Stimulated activated CD8-positive, alpha-beta memory T cell treated with anti-CD3 and anti-CD28 coated beads, Interleukin-15, amount 100 ng/mL, for 24 hours (primary cell): ENCODE results near the gene PPIP5K2.
A peak's percentile ranks its signal among the peaks of the same experiment; 100 is the strongest.
"Not testable (repeated sequence)": the region's sequence is repeated elsewhere in the genome, so short reads cannot be mapped to it uniquely, and the experiment has no call there.

ENCODE experiments used
- DNase-seq: peaks from one replicate; pipeline ENCODE4 v3.0.0-alpha.2; 2020; ENCODE audit warnings: low read depth

The PPIP5K2 gene

DNA sequence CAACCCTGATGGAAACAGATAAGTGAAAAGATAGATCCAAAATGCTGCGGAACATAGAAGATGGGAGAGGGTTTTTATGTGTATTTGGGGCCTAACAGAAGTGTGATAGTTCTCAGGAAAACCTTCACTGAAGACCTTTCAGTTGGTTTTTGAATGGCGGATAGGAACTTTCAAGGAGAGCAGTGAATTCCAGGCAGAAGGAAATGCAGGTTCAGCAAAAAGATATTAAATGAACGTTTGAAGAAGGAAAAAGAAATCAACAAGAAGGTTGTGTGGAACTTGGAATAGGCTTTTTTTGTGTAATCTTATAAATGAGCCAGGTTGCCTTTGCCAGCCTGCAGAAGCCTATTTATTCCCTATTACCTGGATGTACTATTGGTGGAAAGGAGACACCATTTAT, 2.1 kb downstream of the PPIP5K2 start:
- DNase-seq: no peak

DNA sequence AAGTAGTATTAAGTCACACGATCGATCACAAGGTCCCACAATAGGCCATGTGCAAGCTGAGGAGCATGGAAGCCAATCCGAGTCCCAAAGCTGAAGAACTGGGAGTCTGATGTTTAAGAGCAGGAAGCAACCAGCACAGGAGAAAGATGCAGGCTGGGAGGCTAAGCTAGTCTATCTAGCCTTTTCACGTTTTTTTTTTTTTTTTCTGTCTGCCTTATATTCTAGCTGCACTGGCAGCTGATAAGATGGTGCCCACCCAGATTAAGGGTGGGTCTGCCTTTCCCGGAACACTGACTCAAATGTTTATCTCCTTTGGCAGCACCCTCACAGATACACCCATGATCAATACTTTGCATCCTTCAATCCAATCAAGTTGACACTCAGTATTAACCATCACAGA, 6.5 kb downstream of the PPIP5K2 start:
- DNase-seq: no peak

DNA sequence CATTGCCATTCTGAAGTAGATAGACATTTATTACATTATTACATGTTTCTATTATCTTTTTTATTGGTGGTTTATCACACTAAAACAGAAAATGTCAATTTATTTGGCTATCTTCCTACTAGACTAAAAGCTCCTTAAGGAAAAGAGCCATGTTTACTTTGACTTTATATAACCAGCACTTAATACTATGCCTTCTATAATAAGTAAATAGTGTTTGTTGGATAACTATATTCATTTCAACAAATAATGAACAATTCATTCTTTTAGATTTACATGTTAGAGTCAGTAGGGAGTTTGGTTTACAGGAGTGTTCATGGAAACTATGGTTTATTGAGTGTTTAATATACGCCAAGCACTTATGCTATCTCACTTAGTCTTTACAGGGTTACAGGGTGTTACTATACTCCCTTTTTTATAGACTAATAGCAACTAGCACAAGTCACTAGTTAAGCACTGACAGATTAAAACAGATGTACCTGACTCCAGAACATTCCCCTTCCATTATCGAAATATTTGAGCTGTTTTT, 7.3 kb downstream of the PPIP5K2 start:
- DNase-seq: no peak

DNA sequence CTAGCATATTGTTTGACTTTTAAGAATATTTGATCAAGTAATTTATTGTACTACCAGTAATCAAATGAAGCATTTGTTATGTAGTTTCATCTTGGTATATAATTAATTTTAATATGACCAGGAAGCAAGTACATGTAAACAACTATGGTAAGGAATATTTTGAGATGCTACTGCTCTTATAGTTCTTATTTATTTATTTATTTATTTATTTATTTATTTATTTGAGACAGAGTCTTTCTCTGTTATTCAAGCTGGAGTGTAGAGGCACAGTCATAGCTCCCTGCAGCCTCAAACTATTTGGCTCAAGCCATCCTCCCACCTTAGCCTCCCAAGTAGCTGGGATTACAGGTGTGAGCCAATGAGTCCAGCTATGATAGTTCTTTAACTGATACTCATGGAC, 8.1 kb downstream of the PPIP5K2 start:
- no peak for DNase-seq

DNA sequence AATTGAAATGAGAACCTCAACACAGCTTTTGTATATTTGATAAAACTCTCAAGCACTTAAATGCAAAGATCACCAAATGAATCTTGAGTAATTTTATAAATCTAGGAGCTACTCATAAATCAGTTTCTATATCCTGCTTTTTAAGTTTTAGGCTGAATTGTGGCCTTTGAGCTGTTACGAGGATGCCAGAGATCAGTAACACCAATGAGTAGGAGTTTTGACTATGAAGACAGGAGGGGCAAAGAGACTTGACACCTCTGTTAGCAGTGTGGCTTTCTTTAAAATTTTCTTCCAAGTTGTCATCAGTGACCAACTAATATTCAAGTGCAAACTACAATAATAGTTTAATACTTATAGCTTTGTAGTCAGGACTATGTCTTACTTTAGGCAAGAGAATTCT, 12.6 kb downstream of the PPIP5K2 start:
- DNase-seq: no peak

DNA sequence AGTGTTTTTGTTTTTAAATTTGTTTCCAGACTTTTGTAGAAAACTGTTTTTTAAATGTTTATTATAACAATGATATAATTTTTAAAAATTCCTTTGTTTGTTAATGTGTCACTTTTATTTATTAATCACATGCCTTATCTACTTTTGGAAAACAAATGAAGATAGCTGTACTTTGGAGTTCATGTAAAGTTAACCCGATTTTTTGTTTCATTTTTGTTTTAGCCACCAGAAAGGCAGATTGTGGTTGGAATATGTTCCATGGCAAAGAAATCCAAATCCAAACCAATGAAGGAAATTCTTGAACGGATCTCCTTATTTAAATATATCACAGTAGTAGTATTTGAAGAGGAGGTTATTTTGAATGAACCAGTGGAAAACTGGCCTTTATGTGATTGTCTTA, 13.1 kb downstream of the PPIP5K2 start:
- DNase-seq: no peak

DNA sequence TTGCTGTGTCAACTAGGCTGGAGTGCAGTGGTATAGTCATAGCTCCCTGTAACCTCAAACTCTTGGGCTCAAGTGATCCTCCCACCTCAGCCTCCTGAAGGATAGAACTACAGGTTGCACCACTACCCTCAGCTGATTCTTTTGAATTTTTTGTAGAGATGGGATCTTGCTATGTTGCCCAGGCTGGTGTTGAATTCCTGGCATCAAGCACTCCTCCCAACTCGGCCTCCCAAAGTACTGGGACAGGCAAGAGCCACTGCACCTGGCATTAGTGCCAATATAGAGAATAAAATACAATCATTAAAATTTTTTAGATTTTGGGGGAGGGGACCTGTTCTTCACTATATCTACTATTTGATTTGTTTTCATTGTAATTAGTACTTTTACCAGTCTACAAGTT, 15.4 kb downstream of the PPIP5K2 start:
- no peak for DNase-seq

DNA sequence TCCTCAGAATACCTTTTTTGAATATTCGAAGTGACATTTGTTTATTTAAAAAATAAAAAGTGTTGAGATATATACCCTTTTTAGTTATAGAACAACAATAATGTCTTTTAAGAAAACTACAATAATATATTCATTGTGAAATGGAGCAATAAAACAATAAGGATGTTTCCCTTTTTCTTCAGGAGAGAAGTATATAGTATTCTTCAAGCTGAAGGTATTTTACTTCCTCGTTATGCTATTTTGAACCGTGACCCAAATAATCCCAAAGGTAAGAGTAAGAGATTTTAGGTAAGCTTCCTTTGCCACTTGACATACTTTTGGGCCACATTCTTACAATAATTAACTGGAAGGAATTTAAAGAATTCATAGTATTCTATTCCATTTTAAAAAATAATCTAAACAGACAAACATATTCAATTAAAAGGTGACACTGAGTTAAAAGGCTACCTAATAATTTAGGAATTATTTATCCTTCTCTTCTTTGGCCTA, 18.1 kb downstream of the PPIP5K2 start:
- no peak for DNase-seq

DNA sequence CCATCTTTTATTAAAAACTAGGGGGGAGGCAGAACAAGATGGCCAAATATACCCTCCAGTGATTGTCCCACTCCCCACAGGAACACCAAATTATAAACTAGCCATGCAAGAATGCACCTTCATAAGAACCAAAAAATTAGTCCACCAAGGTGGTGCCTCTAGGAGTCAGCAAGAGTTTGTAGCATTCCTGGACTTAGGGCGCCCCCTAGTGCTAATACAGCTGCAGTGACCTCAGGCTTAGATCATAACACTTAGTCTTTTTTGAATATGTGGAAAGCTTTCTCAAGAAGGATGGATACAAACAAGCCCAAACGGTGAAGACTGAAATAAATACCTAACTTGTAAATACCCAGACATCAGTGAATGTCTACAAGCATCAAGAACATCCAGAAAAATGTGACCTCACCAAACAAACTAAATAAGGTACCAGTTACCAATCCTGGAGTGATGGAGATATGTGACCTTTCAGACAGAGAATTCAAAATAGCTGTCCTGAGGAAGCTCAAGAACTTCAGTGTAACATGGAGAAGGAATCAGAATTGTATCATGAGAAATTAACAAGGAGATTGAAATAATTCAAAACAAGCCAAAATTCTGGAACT, 19.3 kb downstream of the PPIP5K2 start:
- peak; percentile 40 for DNase-seq

DNA sequence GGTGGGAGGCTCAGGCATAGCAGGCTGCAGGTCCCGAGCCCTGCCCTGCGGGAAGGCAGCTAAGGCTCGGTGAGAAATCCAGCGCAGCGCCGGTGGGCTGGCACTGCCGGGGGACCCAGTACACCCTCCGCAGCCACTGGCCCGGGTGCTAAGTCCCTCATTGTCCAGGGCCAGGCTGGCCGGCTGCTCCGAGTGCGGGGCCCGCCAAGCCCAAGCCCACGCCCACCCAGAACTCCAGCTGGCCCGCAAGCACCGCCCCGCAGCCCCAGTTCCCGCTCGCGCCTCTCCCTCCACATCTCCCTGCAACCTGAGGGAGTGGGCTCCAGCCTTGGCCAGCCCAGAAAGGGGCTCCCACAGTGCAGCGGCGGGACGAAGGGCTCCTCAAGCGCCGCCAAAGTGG, 22.0 kb downstream of the PPIP5K2 start:
- not testable (repeated sequence) for DNase-seq

DNA sequence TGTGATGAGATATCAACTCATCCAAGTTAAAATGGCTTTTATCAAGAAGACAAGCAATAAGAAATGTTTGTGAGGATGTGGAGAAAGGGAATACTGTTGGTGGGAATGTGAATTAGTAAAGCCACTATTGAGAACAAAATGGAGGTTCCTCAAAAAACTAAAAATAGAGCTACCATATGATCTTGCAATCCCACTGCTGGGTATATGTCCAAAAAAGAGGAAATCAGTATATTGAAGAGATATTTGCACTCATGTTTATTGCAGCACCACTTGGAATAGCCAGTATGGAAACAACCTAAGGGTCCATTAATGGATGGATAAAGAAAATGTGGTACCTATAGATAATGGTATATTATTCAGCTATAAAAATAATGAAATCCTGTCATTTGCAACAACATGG, 25.1 kb downstream of the PPIP5K2 start:
- no peak for DNase-seq

DNA sequence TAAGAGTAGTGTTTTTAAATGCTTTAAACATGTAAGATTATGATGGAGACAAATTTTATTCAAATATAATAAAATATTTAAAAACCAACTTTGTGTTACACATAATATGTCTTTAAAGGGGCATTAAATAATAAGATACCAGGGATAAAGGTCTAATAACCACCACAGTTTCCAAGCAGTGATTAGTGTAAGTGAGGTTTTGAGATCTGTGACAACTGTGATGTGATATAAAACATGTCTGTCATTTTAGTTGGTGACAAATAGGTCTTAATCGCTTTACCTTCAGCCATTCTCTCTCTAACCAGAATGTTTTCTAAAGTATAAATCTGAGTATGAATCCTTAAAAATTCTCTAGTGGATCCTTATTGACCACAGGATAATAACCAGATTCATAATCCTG, 28.1 kb downstream of the PPIP5K2 start:
- DNase-seq: no peak

DNA sequence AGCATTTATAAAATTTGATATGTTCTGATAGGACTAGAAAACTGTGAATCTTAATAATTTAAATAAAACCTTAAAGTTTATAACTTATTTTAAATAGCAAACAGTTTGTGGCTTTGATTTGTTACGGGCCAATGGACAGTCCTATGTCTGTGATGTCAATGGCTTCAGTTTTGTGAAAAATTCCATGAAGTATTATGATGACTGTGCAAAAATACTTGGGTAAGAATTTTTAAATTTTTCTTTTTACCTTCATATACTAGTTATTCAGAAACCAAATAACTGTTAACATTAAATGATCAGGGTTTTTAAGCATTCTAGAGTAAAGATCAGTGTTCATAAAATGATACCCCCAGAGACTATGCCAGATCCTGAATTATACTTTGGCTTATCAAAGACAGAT, 31.1 kb downstream of the PPIP5K2 start:
- DNase-seq: no peak

DNA sequence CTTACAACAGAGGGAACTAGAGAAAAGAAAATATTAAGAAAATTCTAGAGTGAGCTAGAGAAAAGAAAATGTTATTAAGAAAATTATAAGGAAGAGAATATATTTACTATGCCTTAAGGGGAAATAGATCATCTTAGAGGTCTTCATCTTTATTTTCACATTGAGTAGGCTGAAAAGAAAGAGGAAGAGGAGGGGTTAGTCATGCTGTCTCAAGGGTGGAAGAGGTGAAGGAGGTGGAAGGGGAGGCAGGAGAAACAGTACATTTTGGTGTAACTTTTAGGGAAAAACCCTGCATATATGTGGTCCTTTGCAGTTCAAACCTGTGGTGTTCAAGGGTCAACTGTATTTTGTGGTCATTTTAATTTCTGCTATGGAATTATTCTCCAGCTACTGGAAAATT, 46.6 kb downstream of the PPIP5K2 start:
- no peak for DNase-seq

DNA sequence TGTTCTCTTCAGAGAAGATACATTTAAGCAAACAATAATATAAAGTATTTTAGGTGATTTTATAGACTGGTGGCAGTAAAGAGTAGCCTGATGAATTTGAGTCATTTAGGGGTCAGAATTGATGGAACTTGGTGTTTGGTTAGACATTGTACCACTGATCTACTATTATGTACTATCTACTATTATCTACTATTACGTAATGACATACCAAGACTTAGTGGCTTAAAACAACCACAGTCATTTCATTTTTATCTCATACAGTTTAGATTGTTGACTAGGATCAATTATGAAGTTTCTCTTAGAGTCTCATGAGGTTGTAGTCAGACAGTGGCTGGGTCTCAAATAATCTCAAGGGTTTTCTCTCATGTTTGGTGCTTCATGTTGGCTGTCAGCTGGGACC, 54.0 kb downstream of the PPIP5K2 start:
- no peak for DNase-seq

DNA sequence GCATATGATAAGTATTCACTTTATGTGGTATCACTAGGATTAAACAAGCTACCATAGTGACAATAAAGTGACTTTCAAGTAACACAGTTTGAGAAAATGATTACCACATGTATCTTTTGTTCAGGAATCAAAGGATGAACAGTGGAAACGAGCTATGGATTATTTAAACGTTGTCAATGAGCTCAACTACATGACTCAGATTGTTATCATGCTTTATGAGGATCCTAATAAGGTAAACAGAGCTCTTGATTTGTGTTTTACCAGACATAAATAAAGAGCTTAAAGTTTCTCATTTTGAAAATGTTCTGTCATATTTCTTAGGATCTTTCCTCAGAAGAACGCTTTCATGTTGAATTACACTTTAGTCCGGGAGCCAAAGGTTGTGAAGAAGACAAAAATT, 57.4 kb downstream of the PPIP5K2 start:
- DNase-seq: no peak

DNA sequence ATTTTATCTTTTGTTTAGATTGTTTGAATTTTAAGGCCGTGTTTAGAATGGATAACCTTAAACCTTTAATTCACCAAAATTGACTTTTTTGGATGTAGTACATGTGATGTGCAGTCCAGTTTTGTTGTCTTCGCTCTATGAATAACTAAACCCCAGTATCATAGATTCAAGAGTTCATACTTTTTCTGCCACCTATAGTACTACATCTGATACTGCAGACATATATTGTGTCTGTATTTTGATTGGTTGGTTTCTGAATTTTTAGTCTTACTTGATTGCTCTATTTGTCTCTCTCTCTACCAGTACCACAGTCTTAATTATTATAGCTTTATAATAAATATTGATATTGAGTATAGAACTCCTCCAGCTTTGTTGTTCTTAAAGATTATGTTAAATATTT, 58.1 kb downstream of the PPIP5K2 start:
- DNase-seq: no peak

DNA sequence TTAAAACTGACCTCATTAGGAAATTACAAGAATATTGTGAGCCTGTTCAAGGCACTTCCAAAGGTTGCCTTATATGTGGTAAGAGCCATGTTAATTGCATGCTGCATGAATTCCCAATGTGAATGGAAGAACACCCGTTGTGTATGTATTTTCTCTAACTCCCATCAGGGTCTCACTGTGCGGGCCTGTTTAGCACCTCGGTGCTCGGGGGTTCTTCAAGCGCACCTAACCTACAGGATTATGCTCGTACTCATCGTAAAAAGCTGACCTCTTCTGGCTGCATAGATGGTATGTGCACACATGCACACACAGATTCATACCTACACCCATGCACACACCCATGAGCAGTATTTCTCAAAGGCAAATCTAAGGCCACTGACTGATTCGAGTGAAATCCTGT, 66.1 kb downstream of the PPIP5K2 start:
- DNase-seq: no peak

DNA sequence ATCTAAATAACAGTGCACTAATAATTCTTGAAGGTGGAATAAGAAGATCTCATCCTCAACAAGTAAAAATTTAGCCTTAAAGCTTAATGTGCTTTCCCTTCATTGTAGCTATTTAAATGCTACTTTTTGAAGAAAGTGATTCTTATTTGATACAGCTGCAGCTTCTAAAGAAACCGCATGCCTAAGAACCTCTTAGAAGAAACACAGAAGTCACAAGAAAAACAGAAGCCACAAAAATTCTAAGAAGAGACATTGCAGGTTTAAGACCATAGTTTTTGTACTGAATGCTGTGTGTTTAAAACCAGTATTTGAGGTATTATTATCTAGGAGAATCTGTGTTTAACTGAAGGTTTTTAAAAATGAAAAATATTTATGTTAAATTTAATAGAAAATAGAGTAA, 68.3 kb downstream of the PPIP5K2 start:
- no peak for DNase-seq

DNA sequence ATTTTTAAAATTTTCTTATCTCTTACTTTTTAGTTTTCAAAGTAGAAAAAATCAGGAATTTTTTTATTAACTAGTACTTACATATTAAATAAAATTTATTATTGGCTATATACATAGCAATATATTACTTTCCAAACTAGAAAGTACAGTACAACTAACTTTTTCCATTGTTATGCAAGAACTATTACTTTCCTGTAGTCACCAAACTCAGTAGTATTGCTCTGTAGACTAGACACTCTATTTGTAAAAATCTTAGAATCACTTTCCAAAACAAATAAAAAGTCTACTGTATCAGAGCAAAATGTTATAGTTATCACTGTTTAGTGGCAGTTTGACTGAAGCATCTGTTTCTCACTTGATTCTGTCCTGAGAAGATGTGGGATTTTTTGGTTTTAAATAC, 83.1 kb downstream of the PPIP5K2 start:
- no peak for DNase-seq

DNA sequence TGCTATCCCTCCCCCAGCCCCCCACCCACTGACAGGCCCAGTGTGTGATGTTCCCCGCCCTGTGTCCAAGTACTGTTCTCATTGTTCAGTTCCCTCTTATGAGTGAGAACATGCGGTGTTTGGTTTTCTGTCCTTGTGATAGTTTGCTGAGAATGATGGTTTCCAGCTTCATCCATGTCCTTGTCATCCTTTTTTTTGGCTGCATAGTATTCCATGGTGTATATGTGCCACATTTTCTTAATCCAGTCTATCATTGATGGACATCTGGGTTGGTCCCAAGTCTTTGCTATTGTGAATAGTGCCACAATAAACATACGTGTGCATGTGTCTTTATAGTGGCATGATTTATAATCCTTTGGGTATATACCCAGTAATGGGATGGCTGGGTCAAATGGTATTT, 84.9 kb downstream of the PPIP5K2 start:
- not testable (repeated sequence) for DNase-seq

DNA sequence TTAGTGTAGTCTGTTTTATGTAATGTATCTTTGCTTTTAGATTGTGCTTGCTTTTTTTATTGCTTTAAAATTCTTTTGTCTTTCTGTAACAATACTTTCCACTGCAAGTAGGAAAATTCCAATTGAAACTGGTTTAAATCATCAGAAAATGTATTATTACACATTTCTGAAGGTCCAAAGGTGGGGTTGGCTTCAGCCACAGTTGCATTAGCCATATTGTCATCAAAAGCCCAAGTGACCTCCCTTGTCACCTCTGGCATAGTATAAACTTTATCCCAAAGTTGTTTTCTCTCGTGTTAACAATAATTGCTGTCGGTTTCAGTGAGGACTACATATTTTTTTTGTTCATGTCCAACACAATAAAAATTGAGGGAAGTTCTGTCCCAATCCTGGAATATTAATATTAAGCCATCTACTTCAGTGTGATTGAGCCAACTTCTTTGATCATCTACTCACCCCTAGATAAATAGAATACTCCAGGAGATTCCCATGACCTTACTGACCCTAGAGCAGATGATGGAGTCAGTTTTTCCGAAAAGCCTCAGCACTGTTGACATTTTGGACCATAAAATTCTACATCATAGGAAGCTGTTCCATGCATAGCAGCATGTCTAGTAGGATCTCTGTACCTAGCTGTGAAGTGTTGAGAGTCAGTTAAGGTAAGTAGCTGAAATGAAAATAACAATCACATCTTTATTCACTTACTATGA, 86.0 kb downstream of the PPIP5K2 start:
- no peak for DNase-seq

DNA sequence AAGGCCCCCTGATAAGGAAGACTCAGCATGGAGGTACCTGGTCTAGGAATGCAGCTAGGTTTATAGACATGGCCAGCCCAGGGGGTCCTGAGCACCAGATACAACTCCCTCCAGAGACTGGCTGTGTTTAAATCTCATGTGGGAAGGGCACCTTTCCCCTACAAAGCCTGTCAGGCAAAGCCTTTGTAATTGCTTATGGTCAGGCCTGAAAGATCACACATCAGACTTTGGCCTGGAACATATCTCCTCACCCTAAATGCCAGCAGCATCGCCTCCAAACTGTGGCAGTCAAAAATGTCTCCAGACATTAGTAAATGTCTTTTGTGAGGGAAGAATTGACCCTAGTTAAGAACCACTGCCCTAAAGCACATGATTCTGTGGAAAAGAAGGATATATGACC, 86.9 kb downstream of the PPIP5K2 start:
- no peak for DNase-seq

DNA sequence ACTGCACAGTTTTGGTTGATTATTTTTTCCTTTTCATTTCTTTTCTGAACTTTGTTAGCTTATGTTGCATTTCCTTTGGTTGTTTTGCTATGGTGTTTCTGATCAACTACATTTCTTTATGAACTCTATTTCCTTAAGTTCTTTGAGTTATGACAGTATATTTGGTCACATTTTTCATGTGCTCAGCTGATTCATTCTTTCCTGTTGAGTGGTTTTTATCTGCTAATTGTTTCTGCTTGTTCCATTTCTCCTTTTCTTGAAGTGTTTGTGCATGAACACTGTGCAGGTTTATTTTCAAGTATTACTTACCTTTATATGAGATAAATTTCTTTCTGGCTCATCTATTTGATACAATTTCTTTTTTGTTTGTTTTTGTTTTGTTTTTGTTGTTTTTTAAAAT, 87.6 kb downstream of the PPIP5K2 start:
- DNase-seq: no peak
